H1 (cell line): ENCODE measurements around the gene ABCD2. TPM values are rescaled to one million over a fixed set of nuclear protein-coding genes. Genes with fewer than 3 reads are reported as not detected.

Experiments
- ATF2 ChIP-seq: IDR thresholded peaks from 2 replicates; pipeline ENCODE4 v1.6.1; 2012; ENCODE audit warnings: low read length, inconsistent platforms
- BRCA1 ChIP-seq: IDR thresholded peaks from 2 replicates; pipeline ENCODE4 v1.6.1; 2012; ENCODE audit warnings: low read depth, low read length, improper control_type of control experiment
- polyA plus RNA-seq, 7 experiments: library from polyadenylated mRNA; depleted of rRNA in 3 of 7; stranded (reverse) in 5 of 7; unstranded in 2 of 7; fragments of >200 nt in 5 of 7; fragments of 200-250 nt in 2 of 7; gene quantifications; 1 replicate in 5 of 7; 2 replicates in 1 of 7; 4 replicates in 1 of 7; pipeline versions ENCODE4 v1.2.1 to v1.2.3, GENCODE V29; 2011 to 2013; ENCODE audit warnings: missing spikeins in 2 of 7, mixed read lengths in 2 of 7
- total RNA-seq: library from RNA; stranded (reverse); fragmentation: NEBNext Ultra II Directional; extraction: Animal tissue kit (Norgen Biotek cat#: 25700); gene quantifications from 2 replicates; pipeline ENCODE4 v1.2.1, GENCODE V29; 2021

Gene ABCD2
- total and polyA plus RNA-seq, 2 of the 8 experiments (the other 6 are each of a cell fraction or from before 2014, with no cell fraction given), result not detected

GRCh38 chr12:39505023-39505422, 114.6 kb downstream of the ABCD2 start (continued):
- TF ChIP-seq ATF2 (no peak), BRCA1 (no peak)
- TF ChIP-seq, all 59 proteins: peak for 0
